GM23338 (cell line): ENCODE results near the gene NPAS3. TPM values are rescaled to one million over a fixed set of nuclear protein-coding genes. Genes with fewer than 3 reads are reported as not detected.

Source experiments
- ATAC-seq: fragments of 200-7000 bp; cut with Tn5 transposase; 3 replicates; pipeline ENCODE4 v1.9.1; 2020
- DNase-seq: peaks from one replicate; pipeline ENCODE4 v3.0.0-alpha.2; 2015; ENCODE audit warnings: low spot score
- H2AFZ ChIP-seq: fragments of 200-600 bp; sonication (generic); 2 replicates; pipeline ENCODE4 v1.8.0; 2016; ENCODE audit warnings: antibody characterized with exemption, mild to moderate bottlenecking, moderate library complexity
- H3F3A ChIP-seq: fragments of 200-600 bp; sonication (generic); replicated peaks from 2 replicates; pipeline ENCODE4 v1.8.0; 2017; ENCODE audit warnings: antibody characterized with exemption, mixed run types, low read depth
- H3K27ac ChIP-seq: fragments of 200-600 bp; sonication (generic); 2 replicates; pipeline ENCODE4 v1.6.1; 2016; ENCODE audit warnings: low read depth
- H3K27me3 ChIP-seq: fragments of 200-600 bp; sonication (generic); 2 replicates; pipeline ENCODE4 v1.8.0; 2016; ENCODE audit warnings: mild to moderate bottlenecking, mixed run types, moderate library complexity; ENCODE audit not compliant: insufficient read depth
- H3K36me3 ChIP-seq: fragments of 200-600 bp; sonication (generic); 2 replicates; pipeline ENCODE4 v1.8.0; 2016; ENCODE audit warnings: mild to moderate bottlenecking; ENCODE audit not compliant: insufficient read depth
- H3K4me1 ChIP-seq: fragments of 200-600 bp; sonication (generic); 2 replicates; pipeline ENCODE4 v1.8.0; 2016; ENCODE audit warnings: mild to moderate bottlenecking, moderate library complexity; ENCODE audit not compliant: insufficient read depth
- H3K4me2 ChIP-seq: fragments of 200-600 bp; sonication (generic); 2 replicates; pipeline ENCODE4 v1.7.1; 2017; ENCODE audit warnings: mixed run types
- H3K4me3 ChIP-seq: fragments of 200-600 bp; sonication (generic); 2 replicates; pipeline ENCODE4 v1.6.1; 2016; ENCODE audit warnings: mixed run types
- H3K79me2 ChIP-seq: fragments of 200-600 bp; sonication (generic); replicated peaks from 2 replicates; pipeline ENCODE4 v1.8.0; 2017; ENCODE audit warnings: mild to moderate bottlenecking; ENCODE audit not compliant: insufficient read depth
- H3K9me2 ChIP-seq: fragments of 200-600 bp; sonication (generic); 2 replicates; pipeline ENCODE4 v1.8.0; 2017; ENCODE audit not compliant: insufficient read depth
- H4K20me1 ChIP-seq: fragments of 200-600 bp; sonication (generic); replicated peaks from 2 replicates; pipeline ENCODE4 v1.8.0; 2017; ENCODE audit warnings: mild to moderate bottlenecking; ENCODE audit not compliant: insufficient read depth
- H3K27ac Mint-ChIP-seq: 2 replicates; pipeline ENCODE4 v1.8.0; 2020; ENCODE audit warnings: inconsistent platforms, mild to moderate bottlenecking, moderate library complexity, mixed read lengths
- H3K27me3 Mint-ChIP-seq: 3 replicates; pipeline ENCODE4 v1.8.0; 2022; ENCODE audit warnings: low read depth, mild to moderate bottlenecking, moderate library complexity, mixed read lengths, inconsistent platforms; ENCODE audit not compliant: insufficient read depth, poor library complexity
- H3K36me3 Mint-ChIP-seq: 3 replicates; pipeline ENCODE4 v1.8.0; 2021; ENCODE audit warnings: low read depth, mild to moderate bottlenecking, inconsistent platforms, moderate library complexity, mixed read lengths
- H3K4me1 Mint-ChIP-seq: 3 replicates; pipeline ENCODE4 v1.8.0; 2020; ENCODE audit warnings: mild to moderate bottlenecking, inconsistent platforms, mixed read lengths
- H3K4me3 Mint-ChIP-seq: 3 replicates; pipeline ENCODE4 v1.8.0; 2021; ENCODE audit warnings: moderate library complexity, mild to moderate bottlenecking, inconsistent platforms, mixed read lengths
- H3K9me3 Mint-ChIP-seq: 3 replicates; pipeline ENCODE4 v1.8.0; 2020; ENCODE audit warnings: moderate library complexity, mild to moderate bottlenecking, inconsistent platforms, mixed read lengths
- CREB1 ChIP-seq: fragments of 250-450 bp; sonication (Bioruptor Pico); IDR thresholded peaks from 2 replicates; pipeline ENCODE4 v1.5.0; 2020; ENCODE audit warnings: low read depth, mild to moderate bottlenecking, moderate library complexity
- CTCF ChIP-seq, 2 experiments: fragments of 200-600 bp in 1 of 2; sonication (generic) in 1 of 2; conservative IDR thresholded peaks; 2 replicates each; pipeline versions ENCODE4 v1.5.1 to v1.6.1; 2016 to 2017; ENCODE audit warnings: antibody characterized with exemption in 2 of 2, low read depth in 2 of 2, mild to moderate bottlenecking in 2 of 2, moderate library complexity in 1 of 2
- EZH2phosphoT487 ChIP-seq: fragments of 200-600 bp; sonication (generic); IDR thresholded peaks from one replicate; pipeline ENCODE4 v1.8.1; 2018; ENCODE audit warnings: antibody characterized with exemption; ENCODE audit not compliant: unreplicated experiment
- JUNB ChIP-seq: IDR thresholded peaks from one replicate; pipeline ENCODE4 v1.6.1; 2016; ENCODE audit warnings: antibody characterized with exemption; ENCODE audit not compliant: unreplicated experiment
- POLR2AphosphoS5 ChIP-seq: IDR thresholded peaks from 2 replicates; pipeline ENCODE4 v1.6.1; 2016; ENCODE audit warnings: antibody characterized with exemption, low read depth
- STAT1 ChIP-seq: IDR thresholded peaks from one replicate; pipeline ENCODE4 v1.6.1; 2016; ENCODE audit warnings: antibody characterized with exemption; ENCODE audit not compliant: unreplicated experiment
- ZNF331 ChIP-seq: fragments of 250-450 bp; sonication (Bioruptor Pico); IDR thresholded peaks from 2 replicates; pipeline ENCODE4 v1.5.0; 2020; ENCODE audit warnings: low read depth, mild to moderate bottlenecking, moderate library complexity
- ZNF462 ChIP-seq: fragments of 250-450 bp; sonication (Bioruptor Pico); IDR thresholded peaks from 2 replicates; pipeline ENCODE4 v1.5.0; 2020; ENCODE audit warnings: mild to moderate bottlenecking, moderate library complexity
- polyA plus RNA-seq: library from polyadenylated mRNA; unstranded; fragments of >200 nt; fragmentation: Nextera tagmentation; extraction: Ambion mirVana; gene quantifications from 2 replicates; pipeline ENCODE4 v1.2.1, GENCODE V29; 2016
- total RNA-seq: library from RNA; depleted of rRNA; stranded (reverse); fragments of >200 nt; shearing (Covaris generic); gene quantifications from 2 replicates; pipeline ENCODE4 v1.2.3, GENCODE V29; 2014
- TF ChIP-seq, protein P1 (sequence below): IDR thresholded peaks from 2 replicates; pipeline ENCODE4 v1.6.1; 2016; ENCODE audit warnings: antibody characterized with exemption
- TF ChIP-seq, protein P2 (sequence below): IDR thresholded peaks from one replicate; pipeline ENCODE4 v1.6.1; 2018; ENCODE audit warnings: antibody characterized with exemption; ENCODE audit not compliant: unreplicated experiment

NPAS3 gene
- total and polyA plus RNA-seq, 2 experiments from 2014 or later = 0.17 to 0.19 TPM

DNA sequence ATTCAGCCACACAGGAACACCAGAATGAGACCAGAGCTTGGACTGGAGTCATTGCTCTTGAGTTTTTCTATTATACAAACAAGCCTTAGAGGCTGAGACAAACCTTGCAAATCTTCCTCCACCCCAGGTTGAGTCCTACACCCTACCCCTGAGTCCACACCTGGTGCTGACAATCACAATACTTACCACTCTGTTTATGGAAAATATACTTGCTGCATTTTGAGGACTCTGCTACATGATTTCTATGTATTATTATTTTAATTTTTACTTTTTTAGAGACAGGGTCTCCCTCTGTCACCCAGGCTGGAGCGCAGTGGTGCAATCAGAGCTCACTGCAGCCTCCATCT lies 910.7 kb downstream of the NPAS3 start (continued):
- TF ChIP-seq ZNF331 (CRISPR knock-in tag) = no peak
- no peak for TF ChIP-seq ZNF462
- no peak for TF ChIP-seq CREB1
- TF ChIP-seq, protein P1, sequence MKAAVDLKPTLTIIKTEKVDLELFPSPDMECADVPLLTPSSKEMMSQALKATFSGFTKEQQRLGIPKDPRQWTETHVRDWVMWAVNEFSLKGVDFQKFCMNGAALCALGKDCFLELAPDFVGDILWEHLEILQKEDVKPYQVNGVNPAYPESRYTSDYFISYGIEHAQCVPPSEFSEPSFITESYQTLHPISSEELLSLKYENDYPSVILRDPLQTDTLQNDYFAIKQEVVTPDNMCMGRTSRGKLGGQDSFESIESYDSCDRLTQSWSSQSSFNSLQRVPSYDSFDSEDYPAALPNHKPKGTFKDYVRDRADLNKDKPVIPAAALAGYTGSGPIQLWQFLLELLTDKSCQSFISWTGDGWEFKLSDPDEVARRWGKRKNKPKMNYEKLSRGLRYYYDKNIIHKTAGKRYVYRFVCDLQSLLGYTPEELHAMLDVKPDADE = no peak
- no peak for TF ChIP-seq STAT1

GRCh38 chr14:33850826-33851225 lies 912.1 kb downstream of the NPAS3 start:
- no peak overlapping the region for H2AFZ ChIP-seq
- peaks cover 25% of the 10 kb centered on the region for H3K4me1 ChIP-seq
- Mint-ChIP-seq H3K4me1 (peaks cover 31% of the 10 kb centered on the region), H3K27me3 (peaks cover 4% of the 10 kb centered on the region), H3K4me3 (no peak overlapping the region), H3K36me3 (no peaks in the 10 kb centered on the region), H3K27ac (no peak overlapping the region), H3K9me3 (no peaks in the 10 kb centered on the region; the same call in 2 of the 3 replicates)
- no peak overlapping the region for H3K27ac ChIP-seq
- H4K20me1 ChIP-seq = no peaks in the 10 kb centered on the region
- H3K27me3 ChIP-seq = no peaks in the 10 kb centered on the region
- H3F3A ChIP-seq = no peaks in the 10 kb centered on the region
- no peaks in the 10 kb centered on the region for H3K79me2 ChIP-seq
- no peak overlapping the region for H3K4me2 ChIP-seq
- peaks cover under 1% of the 10 kb centered on the region; the same call in 1 of the 2 replicates for H3K9me2 ChIP-seq
- H3K36me3 ChIP-seq = no peaks in the 10 kb centered on the region
- ATAC-seq (no peak), DNase-seq (no peak)
- no peak overlapping the region for H3K4me3 ChIP-seq
- TF ChIP-seq CREB1 (no peak), STAT1 (no peak), JUNB (no peak), POLR2AphosphoS5 (no peak), CTCF (conservative IDR thresholded peaks at IDR 0.05; ENCODE audit: low read depth in 2 of 2) (no peak), EZH2phosphoT487 (no peak)
- TF ChIP-seq, protein P2, sequence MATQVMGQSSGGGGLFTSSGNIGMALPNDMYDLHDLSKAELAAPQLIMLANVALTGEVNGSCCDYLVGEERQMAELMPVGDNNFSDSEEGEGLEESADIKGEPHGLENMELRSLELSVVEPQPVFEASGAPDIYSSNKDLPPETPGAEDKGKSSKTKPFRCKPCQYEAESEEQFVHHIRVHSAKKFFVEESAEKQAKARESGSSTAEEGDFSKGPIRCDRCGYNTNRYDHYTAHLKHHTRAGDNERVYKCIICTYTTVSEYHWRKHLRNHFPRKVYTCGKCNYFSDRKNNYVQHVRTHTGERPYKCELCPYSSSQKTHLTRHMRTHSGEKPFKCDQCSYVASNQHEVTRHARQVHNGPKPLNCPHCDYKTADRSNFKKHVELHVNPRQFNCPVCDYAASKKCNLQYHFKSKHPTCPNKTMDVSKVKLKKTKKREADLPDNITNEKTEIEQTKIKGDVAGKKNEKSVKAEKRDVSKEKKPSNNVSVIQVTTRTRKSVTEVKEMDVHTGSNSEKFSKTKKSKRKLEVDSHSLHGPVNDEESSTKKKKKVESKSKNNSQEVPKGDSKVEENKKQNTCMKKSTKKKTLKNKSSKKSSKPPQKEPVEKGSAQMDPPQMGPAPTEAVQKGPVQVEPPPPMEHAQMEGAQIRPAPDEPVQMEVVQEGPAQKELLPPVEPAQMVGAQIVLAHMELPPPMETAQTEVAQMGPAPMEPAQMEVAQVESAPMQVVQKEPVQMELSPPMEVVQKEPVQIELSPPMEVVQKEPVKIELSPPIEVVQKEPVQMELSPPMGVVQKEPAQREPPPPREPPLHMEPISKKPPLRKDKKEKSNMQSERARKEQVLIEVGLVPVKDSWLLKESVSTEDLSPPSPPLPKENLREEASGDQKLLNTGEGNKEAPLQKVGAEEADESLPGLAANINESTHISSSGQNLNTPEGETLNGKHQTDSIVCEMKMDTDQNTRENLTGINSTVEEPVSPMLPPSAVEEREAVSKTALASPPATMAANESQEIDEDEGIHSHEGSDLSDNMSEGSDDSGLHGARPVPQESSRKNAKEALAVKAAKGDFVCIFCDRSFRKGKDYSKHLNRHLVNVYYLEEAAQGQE = no peak
- TF ChIP-seq, protein P1 = no peak
